Activated effector memory CD4-positive, alpha-beta T cell treated with Interleukin-2 at 50 U/mL for 16 hours (primary cell): ENCODE results near the gene CPN2.

Experiments used
- DNase-seq: peaks from one replicate; pipeline ENCODE4 v3.0.0-alpha.2; 2020

The CPN2 gene

DNA sequence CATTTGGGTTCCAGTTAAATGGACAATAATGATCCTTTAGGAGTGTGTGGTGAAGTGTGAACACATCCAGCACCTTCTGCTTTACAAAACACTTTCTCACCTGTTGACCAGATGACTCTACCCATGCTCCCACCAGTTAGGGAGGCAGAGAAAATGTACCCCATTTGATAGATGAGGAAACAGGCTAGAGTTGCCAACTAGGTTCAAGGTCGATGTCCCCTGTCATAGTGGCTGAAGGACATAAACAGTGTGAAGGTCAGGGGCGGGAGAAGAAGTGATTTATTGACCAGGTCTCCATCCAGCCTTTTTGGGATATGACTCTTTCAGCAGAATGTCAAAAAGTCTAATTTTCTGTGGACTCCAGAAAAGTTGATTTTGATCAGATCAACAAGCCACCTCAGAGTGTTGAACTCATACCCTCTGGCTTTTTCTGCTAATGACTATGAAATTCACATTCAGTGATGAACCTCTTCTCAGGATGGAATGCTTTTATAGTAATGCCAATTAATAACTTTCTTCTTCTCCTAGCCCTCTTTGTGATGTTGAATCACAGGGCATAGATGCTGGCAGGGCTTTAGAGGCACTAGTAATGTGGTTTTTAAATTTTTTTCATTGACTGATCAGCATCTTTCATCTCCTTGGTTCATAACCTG is 57.5 kb downstream of the CPN2 start:
- no peak for DNase-seq

DNA sequence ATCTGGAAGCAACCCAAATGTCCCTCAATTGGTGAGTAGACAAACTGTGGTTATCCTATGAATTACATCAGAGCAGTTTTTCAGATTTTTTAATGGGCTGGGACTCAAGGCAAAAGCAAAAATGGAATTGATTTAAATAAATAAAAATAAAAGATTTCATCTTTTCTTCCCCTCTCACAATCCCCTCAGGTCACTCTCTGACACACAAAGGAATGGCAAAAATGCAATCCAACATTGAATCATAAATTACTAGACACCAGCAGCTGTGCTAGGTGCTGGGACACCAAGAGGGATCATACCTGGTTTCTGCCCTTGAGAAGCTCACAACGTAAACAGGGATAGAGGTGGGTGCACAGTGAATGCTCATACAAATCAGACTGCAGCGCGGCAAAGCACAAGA is 58.8 kb downstream of the CPN2 start:
- no peak for DNase-seq
